Measurements from ENCODE around the gene FAM210A.
"Not testable (repeated sequence)": the region's sequence is repeated elsewhere in the genome, so short reads cannot be mapped to it uniquely, and the experiment has no call there.

The FAM210A gene, protein sequence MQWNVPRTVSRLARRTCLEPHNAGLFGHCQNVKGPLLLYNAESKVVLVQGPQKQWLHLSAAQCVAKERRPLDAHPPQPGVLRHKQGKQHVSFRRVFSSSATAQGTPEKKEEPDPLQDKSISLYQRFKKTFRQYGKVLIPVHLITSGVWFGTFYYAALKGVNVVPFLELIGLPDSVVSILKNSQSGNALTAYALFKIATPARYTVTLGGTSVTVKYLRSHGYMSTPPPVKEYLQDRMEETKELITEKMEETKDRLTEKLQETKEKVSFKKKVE

GRCh38 chr18:13726232-13726971, at the start of gene FAM210A, which contains the start of gene RNMT:
Gene FAM210A, minus strand, starts transcription at chr18:13726558. Its CDS starts 44,481 bp downstream, at chr18:13682077.
Gene RNMT, plus strand, starts transcription at chr18:13726673. Its CDS starts 4,845 bp downstream, at chr18:13731518.
- DNase-seq (ENCODE audit: low read depth, low spot score): peak; percentile 90

DNA sequence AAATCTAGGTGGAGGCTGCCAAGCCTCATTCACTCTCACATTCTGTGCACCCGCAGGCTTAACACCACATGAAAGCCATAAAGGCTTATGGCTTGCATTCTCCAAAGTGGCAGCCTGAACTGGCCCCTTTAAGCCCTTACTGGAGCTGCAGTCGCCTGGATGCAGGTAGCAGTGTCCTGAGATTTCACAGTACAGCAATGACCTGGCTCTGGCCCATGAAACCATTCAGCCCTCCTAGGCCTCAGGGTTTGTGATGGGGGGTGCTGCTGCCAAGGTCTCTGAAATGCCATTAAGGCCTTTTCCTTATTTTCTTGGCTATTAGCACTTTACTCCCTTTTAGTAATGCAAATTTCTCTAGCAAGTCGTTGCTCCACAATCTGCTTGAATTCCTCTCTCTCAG, 48.7 kb upstream of the FAM210A start:
- DNase-seq (ENCODE audit: low read depth, low spot score): no peak

DNA sequence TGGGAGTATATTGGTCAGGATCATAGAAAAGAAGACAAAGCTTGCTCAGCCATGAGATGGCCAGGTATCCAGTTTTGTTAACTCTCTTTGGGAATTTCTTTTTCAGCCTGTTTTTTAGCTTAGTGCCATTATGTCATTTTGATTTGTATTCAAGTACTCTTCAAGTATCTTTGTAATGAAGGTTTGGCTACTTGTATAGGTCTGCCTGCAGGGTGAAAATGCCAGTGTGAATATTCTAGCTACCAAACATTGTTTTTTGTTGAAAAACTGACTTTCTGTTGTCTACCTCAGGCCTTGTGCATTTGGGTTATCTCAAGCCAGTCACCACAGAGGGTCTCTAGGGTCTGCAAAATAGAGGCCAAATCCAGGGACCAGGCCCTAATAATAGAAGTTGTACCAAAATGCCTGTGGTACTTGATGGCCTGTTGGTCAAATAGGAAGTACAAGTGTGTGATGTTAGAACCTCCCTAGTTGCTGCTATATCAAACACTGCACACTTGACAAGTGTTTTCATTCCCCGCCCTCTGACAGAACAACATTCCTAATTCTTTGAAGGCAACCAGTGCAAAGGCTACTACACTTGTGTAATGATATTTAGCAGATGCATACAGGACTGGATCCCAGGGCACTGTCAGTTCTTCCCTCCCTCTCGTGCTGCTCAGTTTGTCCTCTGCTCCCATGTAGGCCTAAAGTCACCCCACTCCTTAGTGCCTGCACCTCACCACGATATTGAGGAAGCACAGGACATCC, 36.5 kb upstream of the FAM210A start:
- DNase-seq (ENCODE audit: low read depth, low spot score): no peak

DNA sequence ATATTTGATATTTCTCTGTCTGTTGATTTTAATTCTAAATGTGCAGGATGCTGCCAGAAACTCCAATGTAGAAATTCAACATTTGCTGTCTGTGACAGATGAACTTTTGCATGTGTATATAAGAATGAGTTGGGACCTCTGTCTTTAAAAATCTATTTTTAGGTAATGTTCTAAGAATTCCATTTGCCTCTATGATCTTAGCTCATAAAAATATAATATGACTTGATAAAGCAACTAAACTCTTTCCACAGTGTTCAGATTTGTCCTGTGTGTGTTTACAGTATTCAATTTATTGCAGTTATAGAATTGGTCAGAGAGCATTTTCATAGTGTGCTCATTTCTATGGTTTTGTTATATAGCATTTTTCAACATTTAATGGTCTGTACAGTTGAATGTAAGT, 33.7 kb upstream of the FAM210A start:
- no peak for DNase-seq (ENCODE audit: low read depth, low spot score)

- DNase-seq (ENCODE audit: low read depth, low spot score): no peak
These were observed 32.3 kb upstream of the FAM210A start for GRCh38 chr18:13758622-13759021.

DNA sequence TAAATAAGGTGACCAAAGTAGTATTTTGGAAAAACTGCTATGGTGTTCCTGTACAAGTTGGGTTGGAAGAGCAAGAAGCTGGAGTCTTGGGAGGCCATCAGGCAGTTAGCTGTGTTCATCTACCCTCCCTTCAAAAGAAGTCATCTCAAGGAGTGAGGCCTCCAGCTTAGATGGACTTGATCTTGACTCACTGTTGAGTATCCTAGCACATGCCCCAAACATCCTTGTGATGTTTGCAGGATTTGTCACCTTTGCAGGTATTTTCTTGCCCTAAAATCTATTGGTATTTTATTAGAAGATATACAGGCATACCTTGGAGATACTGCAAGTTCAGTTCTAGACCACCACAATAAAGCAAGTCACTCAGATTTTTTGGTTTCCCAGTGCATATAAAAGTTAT, 30.3 kb upstream of the FAM210A start:
- DNase-seq (ENCODE audit: low read depth, low spot score): no peak

DNA sequence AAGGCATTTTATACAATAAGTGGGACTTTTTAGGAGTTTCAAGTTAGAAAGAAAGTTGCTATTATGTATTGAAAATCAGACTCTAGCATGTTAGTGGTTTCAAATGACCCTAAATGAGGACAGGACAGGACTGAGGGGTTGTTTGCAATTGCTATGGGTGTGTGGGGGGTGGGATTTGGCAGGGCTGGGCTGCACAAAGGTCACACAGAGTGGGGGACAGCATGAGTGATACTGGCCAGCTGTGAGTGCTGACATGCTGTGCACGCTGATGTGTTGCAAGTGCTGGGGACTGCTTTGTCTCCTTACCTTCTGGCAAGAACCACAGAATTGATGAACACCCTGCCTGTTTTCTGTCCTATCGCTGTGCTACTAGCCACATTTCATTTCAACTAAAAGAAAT, 29.9 kb upstream of the FAM210A start:
- no peak for DNase-seq (ENCODE audit: low read depth, low spot score)

DNA sequence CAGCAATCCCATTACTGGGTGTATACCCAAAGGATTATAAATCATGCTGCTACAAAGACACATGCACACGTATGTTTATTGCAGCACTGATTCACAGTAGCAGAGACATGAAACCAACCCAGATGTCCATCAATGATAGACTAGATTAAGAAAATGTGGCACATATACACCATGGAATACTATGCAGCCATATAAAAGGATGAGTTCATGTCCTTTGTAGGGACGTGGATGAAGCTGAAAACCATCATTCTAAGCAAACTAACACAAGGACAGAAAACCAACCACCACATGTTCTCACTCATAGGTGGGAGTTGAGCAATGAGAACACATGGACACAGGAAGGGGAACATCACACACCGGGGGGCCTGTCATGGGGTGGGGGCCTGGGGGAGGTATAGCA, 25.2 kb upstream of the FAM210A start:
- not testable (repeated sequence) for DNase-seq (ENCODE audit: low read depth, low spot score)

GRCh38 chr18:13746633-13747032, 20.3 kb upstream of the FAM210A start:
- no peak for DNase-seq (ENCODE audit: low read depth, low spot score)

DNA sequence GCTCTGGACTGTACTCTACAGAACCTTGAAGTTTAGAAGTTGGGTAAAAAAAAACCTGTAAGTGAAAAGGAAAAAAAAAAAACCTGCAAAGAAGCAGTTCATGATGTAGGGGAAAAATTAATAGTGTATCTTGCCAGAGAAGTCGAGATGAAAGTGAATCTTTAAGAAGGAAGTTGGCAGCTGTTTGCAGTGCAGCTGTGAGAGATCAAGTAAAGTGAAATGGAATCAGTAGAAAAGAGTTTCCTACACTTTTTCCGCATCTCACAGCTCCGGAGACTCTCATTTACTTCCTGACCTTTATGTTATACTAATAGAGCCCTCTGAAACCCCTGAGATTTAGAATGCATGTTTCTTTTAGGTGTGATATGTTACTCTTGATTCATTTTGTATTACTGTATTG, 19.3 kb upstream of the FAM210A start:
- DNase-seq (ENCODE audit: low read depth, low spot score): no peak

DNA sequence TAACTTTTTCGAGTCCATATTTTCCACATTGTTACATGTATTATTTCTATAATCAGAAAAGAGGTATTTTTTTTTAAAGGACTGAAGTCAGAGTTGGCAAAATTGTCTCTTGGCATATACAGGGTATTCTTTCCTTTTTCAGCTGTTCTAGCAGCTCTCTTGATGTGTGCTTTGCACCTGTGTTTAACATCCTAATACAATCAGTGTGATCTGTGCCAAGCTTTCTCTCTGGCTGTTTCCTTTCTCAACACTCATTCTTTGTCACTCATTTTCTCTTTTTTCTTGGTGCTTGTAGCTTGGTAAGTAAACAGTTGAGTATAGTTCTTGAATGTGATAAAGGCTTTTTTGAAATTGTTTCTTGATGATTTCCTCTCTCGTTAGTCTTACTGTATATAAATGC, 9.3 kb upstream of the FAM210A start:
- DNase-seq (ENCODE audit: low read depth, low spot score): no peak

- DNase-seq (ENCODE audit: low read depth, low spot score): no peak
These were observed 4.1 kb upstream of the FAM210A start for GRCh38 chr18:13730481-13730880.

- peak; percentile 18 for DNase-seq (ENCODE audit: low read depth, low spot score)
These were observed 594 bp upstream of the FAM210A start for GRCh38 chr18:13726972-13727331.

DNA sequence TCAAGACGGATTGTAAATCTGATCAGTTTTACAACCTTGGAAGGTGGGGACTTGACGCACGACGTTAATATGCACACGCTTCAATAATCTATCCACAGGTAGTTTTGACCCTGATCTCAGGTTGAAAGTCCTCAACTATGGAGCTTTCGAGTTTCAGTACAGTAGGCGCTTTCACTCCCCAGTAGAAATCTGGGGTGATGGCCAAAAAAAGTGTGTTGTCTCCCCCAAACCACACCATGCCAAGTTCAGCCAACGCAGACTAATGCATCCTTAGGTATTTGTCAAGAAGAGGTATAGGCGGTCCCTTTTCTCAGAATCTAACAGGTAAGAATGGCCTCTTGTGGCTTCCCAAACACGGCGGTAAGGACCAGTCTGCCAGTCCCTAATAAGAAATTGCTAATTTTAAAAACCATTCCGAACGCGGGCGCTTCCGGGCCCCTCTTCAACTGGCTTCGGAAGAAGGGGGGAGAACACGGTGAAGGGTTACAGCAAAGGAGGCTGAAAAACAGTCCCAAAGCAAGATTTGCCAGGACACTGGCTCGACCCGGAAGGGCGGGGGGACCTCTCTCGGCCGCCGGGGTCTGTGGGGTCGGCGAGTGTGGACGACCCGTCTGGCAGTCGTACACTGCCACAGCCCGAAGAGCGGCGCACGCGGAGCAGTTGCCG, 659 bp downstream of the FAM210A start:
- no peak for DNase-seq (ENCODE audit: low read depth, low spot score)

DNA sequence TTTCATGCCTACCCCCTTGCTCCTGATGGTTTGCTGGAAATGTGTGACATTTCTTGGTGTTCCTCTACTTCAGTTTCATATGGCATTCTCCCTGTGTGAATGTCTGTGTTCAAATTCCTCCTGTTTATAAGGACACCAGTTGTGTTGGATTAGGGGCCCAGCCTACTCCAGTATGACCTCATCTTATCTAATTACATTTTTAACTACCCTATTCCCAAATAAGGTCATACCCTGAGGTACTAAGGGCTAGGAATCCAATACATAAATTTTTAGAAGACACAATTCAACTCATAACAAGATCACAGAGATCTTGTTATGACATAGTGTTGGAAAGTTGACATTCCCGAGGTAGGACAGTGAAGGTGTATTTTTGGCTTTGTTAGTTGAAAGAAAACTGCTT, 5.5 kb downstream of the FAM210A start:
- no peak for DNase-seq (ENCODE audit: low read depth, low spot score)

- no peak for DNase-seq (ENCODE audit: low read depth, low spot score)
These were observed 6.2 kb downstream of the FAM210A start for GRCh38 chr18:13720123-13720522.

DNA sequence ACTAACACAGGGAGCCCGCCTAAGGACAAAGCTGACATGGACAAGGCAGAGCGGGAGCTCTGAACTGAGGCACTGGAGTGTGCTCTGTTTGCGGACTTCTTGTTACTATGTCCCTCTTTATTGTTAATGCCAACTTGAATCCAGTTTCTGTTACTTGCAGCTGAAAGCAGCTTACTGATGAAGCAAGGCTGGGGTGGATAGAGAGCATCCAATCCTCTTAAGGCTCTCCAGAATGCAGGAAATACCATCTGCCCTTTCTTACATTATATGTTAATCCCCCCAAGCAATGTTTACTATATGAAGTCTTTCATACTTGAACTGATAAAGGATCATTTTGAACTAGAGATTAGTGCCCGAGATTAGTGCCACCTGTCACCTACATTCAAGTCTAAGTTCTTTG, 9.4 kb downstream of the FAM210A start:
- no peak for DNase-seq (ENCODE audit: low read depth, low spot score)

GRCh38 chr18:13715330-13715729, 11.0 kb downstream of the FAM210A start:
- no peak for DNase-seq (ENCODE audit: low read depth, low spot score)

- DNase-seq (ENCODE audit: low read depth, low spot score): no peak
These were observed 12.8 kb downstream of the FAM210A start for GRCh38 chr18:13713455-13714055.

- no peak for DNase-seq (ENCODE audit: low read depth, low spot score)
These were observed 13.8 kb downstream of the FAM210A start for GRCh38 chr18:13712400-13713131.

DNA sequence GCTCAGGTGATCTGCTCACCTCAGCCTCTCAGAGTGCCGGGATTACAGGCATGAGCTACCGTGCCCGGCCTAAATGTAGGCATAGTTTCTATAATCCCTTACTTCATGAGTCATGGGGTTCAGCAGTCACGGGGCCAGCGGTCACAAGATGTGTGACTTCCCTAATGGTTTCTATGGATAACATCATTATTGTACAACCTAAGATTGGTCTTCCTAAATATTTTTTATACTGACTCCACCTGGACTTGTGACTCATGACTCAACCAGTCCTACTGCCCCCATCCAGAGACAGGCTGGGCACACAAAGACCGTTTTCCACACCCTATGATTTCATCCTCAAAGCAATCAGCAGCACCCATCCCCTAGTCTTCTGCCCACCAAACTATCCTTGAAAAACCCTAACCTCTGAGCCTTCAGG, 15.9 kb downstream of the FAM210A start:
- no peak for DNase-seq (ENCODE audit: low read depth, low spot score)

All from brain pericyte (primary cell).